Measurements from ENCODE around the gene PRKACB.

Gene PRKACB

DNA sequence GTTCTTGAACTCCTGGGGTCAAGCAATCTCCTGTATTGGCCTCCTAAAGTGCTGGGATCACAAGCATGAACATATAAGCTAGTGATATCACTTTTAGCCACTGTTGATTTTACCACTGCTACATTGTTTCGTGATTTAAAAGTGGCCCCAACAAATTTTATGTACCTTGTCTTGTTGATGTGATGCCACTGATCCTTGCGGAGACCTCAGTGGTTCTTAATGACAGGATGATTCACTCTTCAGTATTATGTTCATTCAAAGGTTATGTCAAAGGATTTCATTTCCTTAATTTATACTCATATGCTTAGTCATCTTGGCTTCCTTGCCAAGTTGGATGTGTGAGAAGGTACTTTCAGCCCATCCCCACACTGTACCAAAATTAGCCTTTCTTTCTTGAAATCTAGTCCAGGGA lies 12.1 kb downstream of the PRKACB start:
- TF ChIP-seq, protein P1, sequence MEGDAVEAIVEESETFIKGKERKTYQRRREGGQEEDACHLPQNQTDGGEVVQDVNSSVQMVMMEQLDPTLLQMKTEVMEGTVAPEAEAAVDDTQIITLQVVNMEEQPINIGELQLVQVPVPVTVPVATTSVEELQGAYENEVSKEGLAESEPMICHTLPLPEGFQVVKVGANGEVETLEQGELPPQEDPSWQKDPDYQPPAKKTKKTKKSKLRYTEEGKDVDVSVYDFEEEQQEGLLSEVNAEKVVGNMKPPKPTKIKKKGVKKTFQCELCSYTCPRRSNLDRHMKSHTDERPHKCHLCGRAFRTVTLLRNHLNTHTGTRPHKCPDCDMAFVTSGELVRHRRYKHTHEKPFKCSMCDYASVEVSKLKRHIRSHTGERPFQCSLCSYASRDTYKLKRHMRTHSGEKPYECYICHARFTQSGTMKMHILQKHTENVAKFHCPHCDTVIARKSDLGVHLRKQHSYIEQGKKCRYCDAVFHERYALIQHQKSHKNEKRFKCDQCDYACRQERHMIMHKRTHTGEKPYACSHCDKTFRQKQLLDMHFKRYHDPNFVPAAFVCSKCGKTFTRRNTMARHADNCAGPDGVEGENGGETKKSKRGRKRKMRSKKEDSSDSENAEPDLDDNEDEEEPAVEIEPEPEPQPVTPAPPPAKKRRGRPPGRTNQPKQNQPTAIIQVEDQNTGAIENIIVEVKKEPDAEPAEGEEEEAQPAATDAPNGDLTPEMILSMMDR (IDR thresholded peaks at IDR 0.05; ENCODE audit: low read depth, low read length): no peak
- no peak overlapping the region for H3K4me3 ChIP-seq (ENCODE audit: low read depth, low read length)

DNA sequence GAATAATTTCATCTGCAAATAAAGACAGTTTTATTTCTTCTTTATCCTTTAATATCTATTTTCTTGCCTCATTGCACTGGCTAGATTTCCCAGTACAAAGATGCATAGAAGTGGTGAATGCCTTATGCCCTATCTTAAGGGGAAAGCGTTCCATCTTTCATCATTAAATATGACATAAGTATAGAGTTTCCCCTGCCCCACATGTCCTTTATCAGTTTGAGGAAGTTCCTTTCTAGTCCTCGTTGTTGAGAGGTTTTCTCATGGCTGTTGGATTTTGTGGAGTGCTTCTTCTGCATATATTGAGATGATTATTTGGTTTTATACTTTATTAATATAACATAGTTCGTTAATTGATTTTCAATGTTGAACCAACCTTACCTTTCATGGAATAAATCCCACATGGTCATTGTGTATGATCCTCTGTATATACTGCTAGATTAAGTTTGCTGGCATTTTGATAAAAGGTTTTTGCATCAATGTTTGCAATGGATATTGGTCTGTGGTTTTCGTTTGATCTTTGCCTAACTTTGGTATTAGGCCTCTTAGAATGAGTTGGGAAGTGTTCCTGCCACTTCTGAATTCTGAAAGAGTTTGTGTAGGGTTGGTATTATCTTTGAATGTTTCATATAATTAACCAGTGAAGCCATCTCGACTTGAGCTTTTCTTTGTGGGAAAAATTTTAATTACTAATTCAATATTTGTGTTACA lies 15.6 kb downstream of the PRKACB start:
- TF ChIP-seq, protein P1 (IDR thresholded peaks at IDR 0.05; ENCODE audit: low read depth, low read length): no peak

DNA sequence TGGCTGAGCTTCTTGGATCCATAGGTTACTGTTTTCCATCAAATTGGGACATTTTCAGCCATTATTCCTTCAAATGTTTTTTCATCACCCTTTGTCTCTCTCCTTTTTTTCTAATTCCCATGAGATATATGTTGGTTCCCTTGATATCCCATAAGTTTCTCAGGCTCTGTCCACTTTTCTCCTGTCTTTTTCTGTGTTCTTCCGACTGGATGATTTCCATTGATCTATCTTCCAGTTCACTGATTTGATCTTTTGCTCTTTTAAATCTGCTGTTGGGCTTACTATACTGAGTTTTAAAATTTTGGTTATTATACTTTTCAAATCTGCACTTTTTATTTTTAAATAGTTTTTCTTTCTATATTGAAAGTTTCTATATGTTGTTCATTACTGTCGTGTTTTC lies 18.2 kb downstream of the PRKACB start:
- H3K4me3 ChIP-seq (ENCODE audit: low read depth, low read length): no peak overlapping the region
- TF ChIP-seq, protein P1 (IDR thresholded peaks at IDR 0.05; ENCODE audit: low read depth, low read length): no peak

More for the DNA sequence above, 15.6 kb downstream of the PRKACB start:
- no peak overlapping the region for H3K4me3 ChIP-seq (ENCODE audit: low read depth, low read length)

DNA sequence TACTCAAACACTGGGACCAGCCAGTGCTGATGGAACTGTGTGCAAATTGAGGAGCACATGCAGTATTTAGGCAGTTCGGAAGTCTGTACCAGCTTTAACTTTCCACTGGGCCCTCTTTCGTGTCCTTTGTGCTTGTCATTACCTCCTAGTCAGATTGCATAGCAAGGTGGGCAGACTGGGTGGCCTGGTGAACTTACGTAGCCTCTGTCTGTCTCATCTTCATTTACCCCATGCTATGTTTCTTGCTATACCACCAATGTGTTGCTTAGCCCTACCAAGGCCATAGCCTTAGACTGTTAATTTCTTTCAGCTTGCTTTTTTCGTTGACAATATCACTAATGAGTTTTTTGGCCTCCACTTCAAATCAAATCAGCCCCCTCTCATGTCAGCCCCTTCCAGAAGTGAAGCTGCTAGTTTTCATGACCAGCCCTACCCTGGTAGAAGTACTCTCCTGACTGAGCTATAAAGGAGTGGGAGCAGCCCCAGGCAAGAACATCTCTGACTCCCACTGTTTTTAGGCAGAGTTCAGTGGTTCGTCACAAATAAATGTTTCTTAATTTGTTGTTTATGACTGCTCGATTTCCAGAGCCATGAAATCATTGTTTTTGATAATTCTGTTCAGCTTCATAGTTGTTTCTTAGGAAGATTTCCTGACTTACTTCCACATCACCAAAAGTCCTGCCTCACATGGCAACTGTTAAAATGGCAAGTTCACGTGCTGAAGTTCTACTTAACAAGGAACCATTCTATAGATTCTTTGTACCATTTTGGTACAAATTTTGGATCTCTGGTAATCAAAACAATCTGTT lies 19.3 kb downstream of the PRKACB start:
- TF ChIP-seq, protein P1 (IDR thresholded peaks at IDR 0.05; ENCODE audit: low read depth, low read length): no peak
- H3K4me3 ChIP-seq (ENCODE audit: low read depth, low read length): 0 out of 2 replicates have a peak overlapping the region, but pooled peaks have one; percentile 5

GRCh38 chr1:84164161-84164560 lies 20.1 kb downstream of the PRKACB start:
- TF ChIP-seq, protein P1 (IDR thresholded peaks at IDR 0.05; ENCODE audit: low read depth, low read length): no peak
- peak overlapping the region; percentile 43 for H3K4me3 ChIP-seq (ENCODE audit: low read depth, low read length)

- TF ChIP-seq, protein P1 (IDR thresholded peaks at IDR 0.05; ENCODE audit: low read depth, low read length): no peak
- peak overlapping the region; percentile 43 for H3K4me3 ChIP-seq (ENCODE audit: low read depth, low read length)
Observed at GRCh38 chr1:84164567-84165021, 20.5 kb downstream of the PRKACB start.

DNA sequence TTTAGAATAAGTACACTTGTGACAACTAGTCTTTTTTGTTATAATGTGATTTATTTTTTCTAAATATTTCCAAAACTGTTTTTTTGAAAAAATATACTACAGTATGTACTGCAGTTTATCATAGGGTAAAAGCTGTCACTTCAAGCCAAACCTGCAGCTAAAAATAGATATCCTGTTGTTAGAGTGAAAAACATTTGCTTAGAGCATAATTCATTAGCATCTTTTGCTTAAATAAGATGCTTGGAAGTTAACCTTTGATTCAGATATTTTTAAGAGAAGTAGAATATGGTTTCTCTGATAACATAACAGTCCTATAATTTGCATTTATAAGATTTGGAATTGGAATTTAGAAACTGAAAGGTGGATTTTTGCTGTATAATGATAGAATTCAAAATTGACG lies 21.5 kb downstream of the PRKACB start:
- no peak overlapping the region for H3K4me3 ChIP-seq (ENCODE audit: low read depth, low read length)
- TF ChIP-seq, protein P1 (IDR thresholded peaks at IDR 0.05; ENCODE audit: low read depth, low read length): no peak
